Muscle of leg (tissue), 11 donors: ENCODE results near the gene HEPN1. TPM values are rescaled to one million over a fixed set of nuclear protein-coding genes. Genes with fewer than 3 reads are reported as not detected.

Experiments
- DNase-seq: peaks from one replicate; pipeline ENCODE4 v3.0.0; 2013
- H3K27ac ChIP-seq: one replicate; pipeline ENCODE4 v1.5.1; 2013; ENCODE audit warnings: mild to moderate bottlenecking, low read length, control low read depth
- H3K27me3 ChIP-seq: one replicate; pipeline ENCODE4 v1.6.1; 2013; ENCODE audit warnings: low read length; ENCODE audit not compliant: control insufficient read depth, insufficient read depth
- H3K36me3 ChIP-seq: one replicate; pipeline ENCODE4 v1.6.1; 2013; ENCODE audit warnings: low read length; ENCODE audit not compliant: control insufficient read depth, insufficient read depth
- H3K4me1 ChIP-seq: one replicate; pipeline ENCODE4 v1.6.1; 2013; ENCODE audit warnings: low read length; ENCODE audit not compliant: control insufficient read depth, insufficient read depth
- H3K4me3 ChIP-seq: one replicate; pipeline ENCODE4 v1.5.1; 2013; ENCODE audit warnings: low read length, control low read depth
- H3K9me3 ChIP-seq: replicated peaks from 2 replicates; pipeline ENCODE4 v1.6.1; 2013; ENCODE audit warnings: low read depth, low read length; ENCODE audit not compliant: control insufficient read depth
- WGBS: methylation state at CpG from one replicate; pipeline ENCODE4 v1.1.5; 2013; ENCODE audit warnings: missing lambda C conversion rate; ENCODE audit not compliant: insufficient coverage; 5-methylcytosine and 5-hydroxymethylcytosine counted together
- polyA plus RNA-seq, 8 donors: library from polyadenylated mRNA; unstranded; fragments of 120-200 nt; gene quantifications; one replicate each; pipeline versions ENCODE4 v1.2.1 to v1.2.3, GENCODE V29; 2013; ENCODE audit warnings: inconsistent platforms in 1 of 8, low replicate concordance in 1 of 8; ENCODE audit not compliant: insufficient read length in 8 of 8, insufficient read depth in 1 of 8
- total RNA-seq: library from RNA; stranded (reverse); fragments of 120-200 nt; gene quantifications from one replicate; pipeline ENCODE4 v1.2.4, GENCODE V29; 2013

The HEPN1 gene
- total and polyA plus RNA-seq, 9 donors = 0.10 to 0.15 (median 0.12) TPM; not detected in 5

- Histone ChIP-seq H3K4me1 (peaks cover 75% of the 10 kb centered on the region), H3K27me3 (no peaks in the 10 kb centered on the region), H3K27ac (peak overlapping the region; percentile 92), H3K36me3 (peaks cover 12% of the 10 kb centered on the region), H3K9me3 (no peaks in the 10 kb centered on the region), H3K4me3 (no peak overlapping the region)
- no peak for DNase-seq
- WGBS = no CpG with 5 or more reads among the region's 3 CpGs
Measured at GRCh38 chr11:124898263-124898680, 20.8 kb upstream of the HEPN1 start.

- peaks cover 70% of the 10 kb centered on the region for H3K4me1 ChIP-seq
- H3K36me3 ChIP-seq = peaks cover 9% of the 10 kb centered on the region
- DNase-seq = peak; percentile 84
- H3K4me3 ChIP-seq = no peak overlapping the region
- peak overlapping the region; percentile 92 for H3K27ac ChIP-seq
- H3K27me3 ChIP-seq = no peaks in the 10 kb centered on the region
- WGBS = 13% methylated on average over 5 of the region's 5 CpGs
- H3K9me3 ChIP-seq = no peaks in the 10 kb centered on the region
Measured at GRCh38 chr11:124898711-124899110, 20.3 kb upstream of the HEPN1 start.

GRCh38 chr11:124899383-124900145, 19.5 kb upstream of the HEPN1 start:
- Histone ChIP-seq H3K36me3 (peaks cover 7% of the 10 kb centered on the region), H3K9me3 (no peaks in the 10 kb centered on the region), H3K4me3 (no peak overlapping the region), H3K27ac (peak overlapping the region; percentile 92), H3K27me3 (no peaks in the 10 kb centered on the region), H3K4me1 (peaks cover 65% of the 10 kb centered on the region)
- no peak for DNase-seq
- 61% methylated on average over 5 of the region's 6 CpGs for WGBS

- Histone ChIP-seq H3K27ac (peak overlapping the region; percentile 92), H3K36me3 (peaks cover under 1% of the 10 kb centered on the region), H3K4me3 (no peak overlapping the region), H3K9me3 (no peaks in the 10 kb centered on the region), H3K4me1 (peaks cover 57% of the 10 kb centered on the region), H3K27me3 (no peaks in the 10 kb centered on the region)
- DNase-seq = peak; percentile 60
- WGBS = 79% methylated on average over 2 of the region's 5 CpGs
Measured at GRCh38 chr11:124900464-124900863, 18.6 kb upstream of the HEPN1 start.

DNA sequence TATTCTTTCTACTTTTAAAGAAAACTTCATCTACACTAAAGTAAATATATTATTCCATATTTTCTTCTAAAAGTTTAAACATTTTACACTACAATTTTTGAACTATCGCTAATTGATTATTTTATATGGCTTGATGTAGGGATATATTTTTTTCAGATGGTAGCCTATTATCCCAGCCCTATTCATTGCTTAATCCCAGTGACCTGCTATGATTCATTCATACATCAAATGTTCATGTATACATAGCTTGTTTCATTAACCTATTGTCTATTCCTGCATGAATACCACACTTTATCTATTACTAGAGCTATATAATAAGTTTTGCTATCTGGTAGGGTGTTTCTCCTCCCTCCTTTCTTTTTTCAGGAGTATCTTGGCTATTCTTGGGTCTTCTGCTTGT, 16.4 kb upstream of the HEPN1 start:
- H3K27me3 ChIP-seq = no peaks in the 10 kb centered on the region
- H3K4me3 ChIP-seq = no peak overlapping the region
- H3K9me3 ChIP-seq = no peaks in the 10 kb centered on the region
- no peaks in the 10 kb centered on the region for H3K36me3 ChIP-seq
- H3K27ac ChIP-seq = no peak overlapping the region
- WGBS = no CpG with 5 or more reads among the region's 1 CpG
- peaks cover 36% of the 10 kb centered on the region for H3K4me1 ChIP-seq
- no peak for DNase-seq

DNA sequence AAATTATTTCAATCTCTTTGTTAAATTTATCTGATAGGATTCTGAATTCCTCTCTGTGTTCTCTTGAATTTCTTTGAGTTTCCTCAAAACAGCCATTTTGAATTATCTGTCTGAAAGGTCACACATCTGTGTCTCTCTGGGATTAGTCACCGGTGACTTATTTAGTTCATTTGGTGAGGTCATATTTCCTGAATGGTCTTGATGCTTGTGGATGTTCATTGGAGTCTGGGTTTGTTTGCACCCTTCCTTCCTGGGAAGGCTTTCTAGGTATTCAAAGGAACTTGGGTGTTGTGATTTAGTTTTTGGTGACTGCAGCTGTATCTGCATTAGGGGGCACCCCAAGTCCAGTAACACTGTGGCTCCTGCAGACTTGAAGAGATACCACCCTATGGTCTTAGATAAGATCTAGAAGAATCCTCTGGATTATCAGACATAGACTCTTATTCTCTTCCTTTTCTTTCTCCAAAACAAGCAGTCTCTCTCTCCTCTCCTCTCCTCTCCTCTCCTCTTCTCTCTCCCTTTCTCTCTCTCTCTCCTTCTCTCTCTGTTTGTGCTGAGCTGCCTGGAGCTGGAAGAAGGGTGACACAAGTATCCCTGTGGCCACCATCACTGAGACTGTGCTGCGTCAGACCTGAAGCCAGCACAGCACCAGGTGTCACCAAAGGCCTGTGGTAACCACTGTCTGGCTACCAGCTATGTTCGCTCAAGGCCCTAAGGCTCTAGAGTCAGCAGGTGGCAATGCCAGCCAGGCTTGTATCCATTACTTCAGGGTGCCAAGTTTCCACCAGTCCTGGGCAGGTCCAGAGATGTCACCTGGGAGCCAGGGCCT, 3.3 kb upstream of the HEPN1 start:
- H3K27me3 ChIP-seq = no peaks in the 10 kb centered on the region
- H3K4me3 ChIP-seq = no peak overlapping the region
- no peaks in the 10 kb centered on the region for H3K36me3 ChIP-seq
- H3K9me3 ChIP-seq = peaks cover 6% of the 10 kb centered on the region
- H3K4me1 ChIP-seq = peaks cover 29% of the 10 kb centered on the region
- WGBS = 87% methylated on average over 3 of the region's 3 CpGs
- no peak for DNase-seq
- H3K27ac ChIP-seq = no peak overlapping the region

- H3K36me3 ChIP-seq = no peaks in the 10 kb centered on the region
- H3K4me3 ChIP-seq = no peak overlapping the region
- H3K9me3 ChIP-seq = peaks cover 4% of the 10 kb centered on the region
- H3K27me3 ChIP-seq = peaks cover 1% of the 10 kb centered on the region
- H3K4me1 ChIP-seq = peaks cover 30% of the 10 kb centered on the region
- no peak for DNase-seq
- peak overlapping the region; percentile 53 for H3K27ac ChIP-seq
Measured at GRCh38 chr11:124916370-124916710, 2.7 kb upstream of the HEPN1 start.

- DNase-seq = peak; percentile 72
- Histone ChIP-seq H3K27ac (peak overlapping the region; percentile 67), H3K4me1 (peaks cover 33% of the 10 kb centered on the region), H3K27me3 (peaks cover 4% of the 10 kb centered on the region), H3K4me3 (no peak overlapping the region), H3K36me3 (no peaks in the 10 kb centered on the region), H3K9me3 (peaks cover 2% of the 10 kb centered on the region)
- WGBS = no CpG with 5 or more reads among the region's 6 CpGs
Measured at GRCh38 chr11:124917115-124917637, 1.9 kb upstream of the HEPN1 start.

- no peak overlapping the region for H3K4me3 ChIP-seq
- H3K36me3 ChIP-seq = no peaks in the 10 kb centered on the region
- DNase-seq = peak; percentile 55
- H3K27ac ChIP-seq = peak overlapping the region; percentile 67
- WGBS = no CpG with 5 or more reads among the region's 2 CpGs
- peaks cover 4% of the 10 kb centered on the region for H3K27me3 ChIP-seq
- peaks cover 33% of the 10 kb centered on the region for H3K4me1 ChIP-seq
- H3K9me3 ChIP-seq = no peaks in the 10 kb centered on the region
Measured at GRCh38 chr11:124919898-124920297, 848 bp downstream of the HEPN1 start.

DNA sequence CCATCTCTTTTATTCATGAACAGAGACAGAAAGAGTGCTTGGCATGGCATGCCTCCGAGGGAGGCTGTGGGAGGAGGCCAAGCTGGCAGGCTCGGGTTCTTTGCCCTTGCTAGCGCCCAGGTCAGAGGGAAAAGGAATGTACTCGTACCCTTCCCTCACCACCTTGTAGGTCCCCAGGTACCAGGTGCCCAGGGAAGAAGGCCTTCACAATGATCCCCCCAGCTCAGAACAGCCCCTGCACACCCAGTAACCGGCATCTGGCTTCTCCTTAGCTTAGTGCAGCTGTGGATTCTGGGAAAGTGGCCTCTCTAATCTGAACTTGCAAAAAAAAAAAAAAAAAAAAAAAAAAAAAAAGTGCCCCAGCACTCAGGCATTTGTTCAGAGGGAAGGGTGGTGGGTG, 1.3 kb downstream of the HEPN1 start:
- Histone ChIP-seq H3K27ac (peak overlapping the region; percentile 67), H3K36me3 (no peaks in the 10 kb centered on the region), H3K4me1 (peaks cover 33% of the 10 kb centered on the region), H3K4me3 (no peak overlapping the region), H3K9me3 (no peaks in the 10 kb centered on the region), H3K27me3 (peaks cover 4% of the 10 kb centered on the region)
- 79% methylated on average over 3 of the region's 5 CpGs for WGBS
- DNase-seq = no peak
